Posterior cingulate gyrus (tissue), 11 donors: ENCODE results near the gene SFXN3.

Source experiments
- DNase-seq, 10 donors: peaks; one replicate each; pipeline versions ENCODE4 v3.0.0 to v3.0.0-alpha.2; 2020 to 2021; ENCODE audit warnings: mixed read lengths in 3 of 10
- intact Hi-C: fragments of 100-400 bp; cut with DNase I; formaldehyde crosslinking; loops from one replicate; pipeline ENCODE4 v1.15.1; 2023

Gene SFXN3

GRCh38 chr10:100998991-100999741, 31.9 kb upstream of the SFXN3 start:
- DNase-seq, result peak; percentile 76 to 97 (median 82)
- intact Hi-C loops, result no loop called here

GRCh38 chr10:100999742-101000126, 31.3 kb upstream of the SFXN3 start, which contains the start of gene LZTS2:
Gene LZTS2, plus strand, starts transcription at chr10:100999808. Its CDS starts 2,731 bp downstream, at chr10:101002539.
- intact Hi-C loops, result no loop called here
- no peak for DNase-seq

DNA sequence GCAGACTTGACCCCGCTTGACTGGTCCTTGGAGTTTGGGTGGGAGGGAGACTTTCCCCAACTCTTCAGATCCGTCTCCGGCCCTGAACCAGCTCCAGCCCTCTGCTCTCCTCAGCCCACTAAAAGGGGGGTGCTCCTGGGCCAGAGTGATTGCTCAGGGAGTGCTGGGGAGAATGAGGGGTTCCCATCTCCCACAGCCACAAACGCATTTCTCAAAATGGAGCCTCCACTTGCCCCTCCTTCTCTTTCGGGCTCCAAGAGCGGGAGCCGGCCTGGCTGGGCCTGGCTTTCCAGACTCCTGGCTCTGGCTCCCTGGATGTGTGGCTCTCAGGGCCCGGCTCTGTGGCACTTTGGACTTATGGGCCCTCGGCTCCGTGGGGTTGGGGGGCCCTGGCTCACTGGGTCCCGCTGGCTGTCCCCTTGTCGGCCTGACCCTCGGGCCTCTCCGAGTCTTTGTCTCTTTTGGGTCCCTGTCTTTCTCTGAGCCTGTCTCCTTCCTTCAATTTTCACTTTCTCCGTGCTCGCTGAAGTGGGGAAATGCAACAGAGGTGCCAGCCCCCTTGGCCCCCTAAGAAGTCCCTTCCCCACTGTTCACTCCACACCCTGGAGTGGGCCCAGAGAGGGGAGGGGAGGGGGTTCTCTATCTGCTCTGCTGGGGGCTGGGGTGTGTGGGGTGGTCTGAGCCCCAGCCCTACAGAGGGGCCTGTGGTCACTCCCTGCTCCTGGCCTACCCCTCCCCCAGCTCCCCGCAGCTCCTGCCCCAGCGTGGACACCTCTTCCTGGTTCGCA, 30.7 kb upstream of the SFXN3 start:
- intact Hi-C loops, result no loop called here
- DNase-seq, result peak in 4 of 10 donors; percentile 38 to 91 (median 68)

DNA sequence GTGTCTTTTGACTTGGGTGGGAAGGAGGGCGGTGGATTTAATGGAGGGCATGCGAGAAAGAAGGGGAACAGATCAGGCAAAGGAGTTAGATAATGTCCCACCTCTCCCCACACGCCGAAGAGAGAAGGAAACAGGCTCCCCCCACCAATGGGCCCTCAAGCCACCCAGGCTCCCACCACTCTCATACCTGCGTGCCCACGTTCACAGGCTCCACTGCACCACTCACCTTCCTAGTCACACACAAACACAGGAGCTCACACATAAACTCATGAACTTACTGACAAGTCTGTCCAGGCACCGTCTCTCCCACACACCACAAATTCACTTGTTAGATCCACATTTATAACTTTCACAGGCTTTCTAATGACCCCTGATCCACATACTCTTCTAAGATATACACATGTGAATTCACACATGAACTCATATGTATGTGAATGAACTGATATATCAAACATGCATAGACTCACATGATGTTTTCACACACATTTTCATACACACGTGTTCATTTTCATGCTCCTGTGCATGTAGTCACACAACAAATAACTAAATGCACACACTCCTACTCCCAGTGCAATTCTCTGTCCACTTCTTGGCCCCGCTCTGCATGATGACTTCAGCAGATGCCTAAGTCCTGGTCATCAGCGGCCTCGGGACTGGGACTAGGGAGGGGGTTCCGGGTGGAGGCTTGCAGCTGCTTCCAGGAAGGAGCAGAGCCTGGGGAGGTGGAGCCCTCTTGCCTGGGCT, 29.9 kb upstream of the SFXN3 start:
- intact Hi-C loops, result no loop called here
- peak in 8 of 10 donors; percentile 43 to 96 (median 75) for DNase-seq

DNA sequence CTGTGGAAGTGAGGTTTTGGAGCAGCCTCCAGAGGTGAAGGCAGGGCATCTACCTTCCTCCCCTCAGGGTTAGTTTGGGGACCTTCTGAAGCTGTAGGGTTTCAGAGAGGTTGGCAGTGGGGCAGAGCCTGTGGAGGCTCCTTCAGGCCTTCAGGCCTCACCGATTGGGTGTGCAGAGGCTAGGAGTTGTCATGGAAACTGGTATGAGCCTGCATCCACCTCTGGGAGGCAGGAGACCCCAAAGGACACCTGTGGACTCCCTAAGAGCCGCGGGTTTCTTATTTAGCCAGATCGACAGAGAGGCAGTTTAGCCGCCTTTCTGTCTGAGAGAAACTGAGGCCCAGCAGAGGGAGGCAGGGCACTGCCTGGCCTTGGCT, 29.4 kb upstream of the SFXN3 start:
- intact Hi-C loops, result no loop called here
- no peak for DNase-seq

DNA sequence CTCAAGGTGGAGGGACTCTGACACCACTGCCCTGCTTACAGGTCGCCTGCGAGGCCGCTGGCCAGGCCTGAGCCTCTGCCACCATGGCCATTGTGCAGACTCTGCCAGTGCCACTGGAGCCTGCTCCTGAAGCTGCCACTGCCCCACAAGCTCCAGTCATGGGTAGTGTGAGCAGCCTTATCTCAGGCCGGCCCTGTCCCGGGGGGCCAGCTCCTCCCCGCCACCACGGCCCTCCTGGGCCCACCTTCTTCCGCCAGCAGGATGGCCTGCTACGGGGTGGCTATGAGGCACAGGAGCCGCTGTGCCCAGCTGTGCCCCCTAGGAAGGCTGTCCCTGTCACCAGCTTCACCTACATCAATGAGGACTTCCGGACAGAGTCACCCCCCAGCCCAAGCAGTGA, 28.6 kb upstream of the SFXN3 start:
- no peak for DNase-seq
- intact Hi-C loops, result no loop called here

DNA sequence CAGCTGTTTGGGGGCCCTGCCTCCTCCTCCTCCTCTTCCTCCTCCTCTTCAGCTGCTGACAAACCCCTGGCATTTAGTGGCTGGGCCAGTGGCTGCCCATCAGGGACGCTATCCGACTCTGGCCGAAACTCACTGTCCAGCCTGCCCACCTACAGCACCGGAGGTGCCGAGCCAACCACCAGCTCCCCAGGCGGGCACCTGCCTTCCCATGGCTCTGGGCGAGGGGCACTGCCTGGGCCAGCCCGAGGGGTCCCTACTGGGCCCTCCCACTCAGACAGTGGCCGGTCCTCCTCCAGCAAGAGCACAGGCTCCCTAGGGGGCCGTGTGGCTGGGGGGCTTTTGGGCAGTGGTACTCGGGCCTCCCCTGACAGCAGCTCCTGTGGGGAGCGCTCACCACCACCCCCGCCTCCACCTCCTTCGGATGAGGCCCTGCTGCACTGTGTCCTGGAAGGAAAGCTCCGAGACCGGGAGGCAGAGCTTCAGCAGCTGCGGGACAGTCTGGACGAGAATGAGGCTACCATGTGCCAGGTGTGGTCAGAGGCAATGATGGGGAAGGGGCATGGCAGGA, 27.3 kb upstream of the SFXN3 start:
- DNase-seq, result no peak
- intact Hi-C loops, result no loop called here

DNA sequence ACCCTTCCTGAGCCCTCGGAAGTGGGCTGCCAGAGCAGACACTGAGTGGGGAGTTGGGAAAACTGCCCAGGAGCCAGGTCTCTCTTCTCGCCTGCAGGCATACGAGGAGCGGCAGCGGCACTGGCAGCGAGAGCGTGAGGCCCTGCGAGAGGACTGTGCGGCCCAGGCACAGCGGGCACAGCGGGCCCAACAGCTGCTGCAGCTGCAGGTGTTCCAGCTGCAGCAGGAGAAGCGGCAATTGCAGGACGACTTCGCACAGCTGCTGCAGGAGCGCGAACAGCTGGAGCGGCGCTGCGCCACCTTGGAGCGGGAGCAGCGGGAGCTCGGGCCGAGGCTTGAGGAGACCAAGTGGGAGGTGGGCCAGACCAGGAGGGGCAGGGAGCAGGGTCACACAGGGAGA, 25.7 kb upstream of the SFXN3 start:
- DNase-seq, result no peak
- intact Hi-C loops, result no loop called here

GRCh38 chr10:101005869-101006567, 25.0 kb upstream of the SFXN3 start:
- intact Hi-C loops, result no loop called here
- no peak for DNase-seq

DNA sequence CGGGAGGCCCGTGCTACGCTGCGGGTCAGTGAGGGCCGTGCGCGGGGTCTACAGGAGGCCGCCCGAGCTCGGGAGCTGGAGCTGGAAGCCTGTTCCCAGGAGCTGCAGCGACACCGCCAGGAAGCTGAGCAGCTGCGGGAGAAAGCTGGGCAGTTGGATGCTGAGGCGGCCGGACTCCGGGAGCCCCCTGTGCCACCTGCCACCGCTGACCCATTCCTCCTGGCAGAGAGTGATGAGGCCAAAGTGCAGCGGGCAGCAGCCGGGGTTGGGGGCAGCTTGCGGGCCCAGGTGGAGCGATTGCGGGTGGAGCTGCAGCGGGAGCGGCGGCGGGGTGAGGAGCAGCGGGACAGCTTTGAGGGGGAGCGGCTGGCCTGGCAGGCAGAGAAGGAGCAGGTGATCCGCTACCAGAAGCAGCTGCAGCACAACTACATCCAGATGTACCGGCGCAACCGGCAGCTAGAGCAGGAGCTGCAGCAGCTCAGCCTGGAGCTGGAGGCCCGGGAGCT, 24.4 kb upstream of the SFXN3 start:
- peak in 3 of 10 donors; percentile 26 to 91 (median 68) for DNase-seq
- intact Hi-C loops, result no loop called here

DNA sequence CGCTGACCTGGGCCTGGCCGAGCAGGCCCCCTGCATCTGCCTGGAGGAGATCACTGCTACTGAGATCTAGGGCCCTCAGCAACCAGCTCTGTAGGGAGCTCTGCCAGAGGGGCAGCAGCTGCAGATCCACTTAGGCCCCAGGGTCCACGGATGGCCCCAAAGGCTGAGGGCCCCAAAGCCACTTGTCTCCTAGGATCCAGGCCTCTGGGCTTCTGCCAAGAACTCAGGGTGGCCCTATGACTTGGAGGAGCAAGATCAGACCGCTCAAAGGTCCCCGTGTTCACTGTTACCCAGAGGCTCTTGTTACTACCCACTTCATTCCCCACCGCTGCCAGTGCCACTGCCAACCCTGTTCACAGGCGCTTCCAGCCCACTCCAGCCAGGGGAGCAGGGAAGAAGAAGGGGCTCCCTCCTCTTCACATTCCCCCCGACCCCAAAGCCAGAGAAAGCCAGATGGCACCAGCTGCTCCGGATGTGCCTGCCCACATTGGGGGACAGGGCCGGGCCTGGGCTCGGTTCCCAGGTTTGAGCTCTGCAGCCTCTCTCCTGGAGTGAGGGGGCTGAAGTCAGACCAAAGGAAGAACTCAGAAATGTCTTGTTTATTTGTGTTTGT, 23.8 kb upstream of the SFXN3 start:
- intact Hi-C loops, result no loop called here
- DNase-seq, result peak in 4 of 10 donors; percentile 19 to 83 (median 54)

GRCh38 chr10:101007915-101008822, 22.9 kb upstream of the SFXN3 start:
- intact Hi-C loops, result no loop called here
- peak in 4 of 10 donors; percentile 22 to 89 (median 64) for DNase-seq

GRCh38 chr10:101008823-101009423, 22.1 kb upstream of the SFXN3 start:
- intact Hi-C loops, result no loop called here
- peak in 8 of 10 donors; percentile 66 to 96 (median 78) for DNase-seq

GRCh38 chr10:101010329-101010728, 20.7 kb upstream of the SFXN3 start:
- intact Hi-C loops, result no loop called here
- peak in 1 of 10 donors; percentile 72 for DNase-seq

DNA sequence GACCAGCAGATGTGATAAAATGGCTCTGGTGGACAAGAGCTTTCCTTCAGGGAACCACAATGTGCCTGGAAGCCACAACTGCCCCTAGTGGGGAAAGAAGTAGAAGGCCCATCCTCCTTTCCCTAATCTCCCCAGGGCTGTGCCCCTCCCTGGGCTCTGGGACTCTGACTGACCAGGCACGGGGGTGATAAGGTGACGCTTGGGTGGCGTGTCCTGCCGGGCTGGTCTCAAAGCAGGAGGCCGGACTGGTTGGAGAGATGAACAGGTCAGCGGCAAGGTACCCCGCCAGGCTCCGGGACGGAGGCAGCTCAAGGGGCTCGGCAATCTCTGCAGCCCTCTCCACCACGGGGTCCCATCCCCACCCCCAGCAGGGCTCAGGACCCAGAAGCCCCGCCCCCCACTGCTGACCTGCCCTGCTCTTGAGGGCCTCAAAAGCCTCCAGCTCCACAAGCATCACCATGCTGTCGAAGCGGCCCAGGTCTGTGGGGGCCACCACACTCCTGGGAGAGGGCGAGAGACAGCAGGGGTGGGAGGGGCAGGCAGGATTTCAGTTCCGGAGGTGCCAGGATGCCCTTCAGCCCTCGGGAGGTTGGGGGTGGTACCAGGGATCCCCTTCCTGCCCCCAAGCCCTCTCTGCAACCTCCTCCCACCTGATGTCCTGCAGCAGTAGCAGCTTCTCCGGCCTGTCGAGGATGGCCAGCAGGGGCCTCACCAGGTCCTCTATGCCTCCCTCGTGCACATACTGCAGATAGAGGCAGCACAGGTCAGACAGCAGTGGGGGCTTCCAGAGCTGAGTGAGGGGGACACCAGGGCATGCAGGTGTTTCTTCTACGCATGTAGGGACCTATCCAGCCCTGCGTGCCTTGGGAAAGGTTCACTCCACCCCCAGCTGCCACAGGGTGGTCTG, 19.3 kb upstream of the SFXN3 start:
- peak in 1 of 10 donors; percentile 86 for DNase-seq
- intact Hi-C loops, result no loop called here

DNA sequence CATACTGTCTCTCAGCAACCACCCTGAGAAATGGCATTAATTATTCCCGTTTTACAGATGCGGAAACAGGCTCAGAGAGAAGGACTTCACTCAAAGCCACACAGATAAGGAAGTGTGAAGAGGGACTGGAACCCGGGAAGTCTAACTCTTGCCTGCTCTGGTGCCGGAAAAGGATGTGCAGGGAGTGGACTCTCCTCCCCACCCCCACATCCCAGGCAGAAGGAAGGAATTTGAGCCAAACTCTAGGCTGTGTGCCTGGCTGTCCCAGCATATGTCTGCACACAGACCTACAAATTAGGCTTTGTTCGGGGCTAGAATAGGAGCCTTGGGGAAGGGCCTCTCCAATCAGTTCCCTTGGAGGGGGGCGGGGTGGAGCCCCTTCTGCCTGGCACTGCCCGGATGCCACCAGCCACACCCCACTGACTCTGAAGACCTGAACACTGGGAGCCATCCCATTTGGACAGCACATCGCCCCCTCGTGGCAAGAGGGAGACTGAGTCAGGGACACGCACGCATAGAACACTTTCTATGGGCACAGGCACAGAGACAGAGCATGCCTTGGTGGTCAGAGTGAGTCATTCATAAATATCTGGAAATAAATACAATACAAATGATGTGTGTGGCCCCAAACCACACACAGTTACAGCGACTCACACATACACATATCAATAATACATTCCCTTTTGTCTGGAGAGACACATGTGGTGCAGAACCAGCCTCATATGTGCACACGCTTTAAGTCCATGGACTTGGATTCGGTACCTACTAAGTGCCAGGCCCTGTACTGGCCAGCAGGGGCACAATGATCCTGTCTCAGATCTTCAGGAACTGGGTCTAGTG, 18.3 kb upstream of the SFXN3 start:
- DNase-seq, result peak; percentile 86 to 99 (median 96)
- intact Hi-C loops, result no loop called here
